ENCODE results near the gene SMOC1. TPM values are rescaled to one million over a fixed set of nuclear protein-coding genes. Genes with fewer than 3 reads are reported as not detected.

Gene SMOC1
- total and polyA plus RNA-seq, 5 donors from 2014 or later, result not detected

GRCh38 chr14:69938751-69939150 is 59.5 kb downstream of the SMOC1 start:
- no peak for ATAC-seq (ENCODE audit: low read depth in 2 of 2)
- peaks cover 12% of the 10 kb centered on the region for H3K27me3 ChIP-seq (ENCODE audit: control insufficient read depth, insufficient read depth, low read length)

GRCh38 chr14:69941768-69942742 is 62.8 kb downstream of the SMOC1 start:
- H3K27me3 ChIP-seq (ENCODE audit: control insufficient read depth, insufficient read depth, low read length), result peaks cover 2% of the 10 kb centered on the region
- H3K36me3 ChIP-seq (ENCODE audit: control insufficient read depth, insufficient read depth, low read length), result no peaks in the 10 kb centered on the region
- H3K9me3 Mint-ChIP-seq, result peaks cover 0 to 16% (median 1%) of the 10 kb centered on the region in 7 donors
- no peaks in the 10 kb centered on the region for H3K4me1 ChIP-seq (ENCODE audit: control insufficient read depth, insufficient read depth, low read length, poor library complexity, severe bottlenecking)
- no peak overlapping the region for H3K4me3 ChIP-seq (ENCODE audit: low read depth, low read length)
- H3K4me1 Mint-ChIP-seq, result no peaks in the 10 kb centered on the region
- H3K4me3 Mint-ChIP-seq, result no peak overlapping the region
- H3K27ac Mint-ChIP-seq, result no peak overlapping the region
- ATAC-seq (ENCODE audit: low read depth in 2 of 2) (no peak), DNase-seq (no peak)
- H3K27me3 Mint-ChIP-seq, result peaks cover 35% of the 10 kb centered on the region
- peaks cover 6 to 7% of the 10 kb centered on the region in 2 experiments for H3K9me3 ChIP-seq (ENCODE audit: control insufficient read depth in 2 of 2, low read length in 2 of 2)
- H3K27ac ChIP-seq (ENCODE audit: insufficient read depth, low read length, poor library complexity, severe bottlenecking), result no peak overlapping the region
- no peaks in the 10 kb centered on the region for H3K36me3 Mint-ChIP-seq

More at GRCh38 chr14:69938751-69939150, 59.5 kb downstream of the SMOC1 start:
- Mint-ChIP-seq H3K27ac (no peak overlapping the region), H3K36me3 (no peaks in the 10 kb centered on the region), H3K9me3 (no peaks in the 10 kb centered on the region), H3K4me3 (no peak overlapping the region), H3K4me1 (no peaks in the 10 kb centered on the region), H3K27me3 (peaks cover 39% of the 10 kb centered on the region)
- Histone ChIP-seq H3K27ac (ENCODE audit: insufficient read depth, low read length, poor library complexity, severe bottlenecking) (no peak overlapping the region), H3K9me3 (ENCODE audit: control insufficient read depth in 2 of 2, low read length in 2 of 2) (no peaks in the 10 kb centered on the region), H3K4me1 (ENCODE audit: control insufficient read depth, insufficient read depth, low read length, poor library complexity, severe bottlenecking) (no peaks in the 10 kb centered on the region), H3K4me3 (ENCODE audit: low read depth, low read length) (no peak overlapping the region), H3K36me3 (ENCODE audit: control insufficient read depth, insufficient read depth, low read length) (no peaks in the 10 kb centered on the region)
- DNase-seq, result no peak

GRCh38 chr14:69943084-69943780 is 64.0 kb downstream of the SMOC1 start:
- ATAC-seq (ENCODE audit: low read depth in 2 of 2) (no peak), DNase-seq (no peak)
- H3K4me3 Mint-ChIP-seq, result no peak overlapping the region
- H3K36me3 Mint-ChIP-seq, result no peaks in the 10 kb centered on the region
- peaks cover 6 to 7% of the 10 kb centered on the region in 2 experiments for H3K9me3 ChIP-seq (ENCODE audit: control insufficient read depth in 2 of 2, low read length in 2 of 2)
- H3K36me3 ChIP-seq (ENCODE audit: control insufficient read depth, insufficient read depth, low read length), result no peaks in the 10 kb centered on the region
- H3K9me3 Mint-ChIP-seq, result peaks cover 0 to 20% (median 2%) of the 10 kb centered on the region in 7 donors
- no peak overlapping the region for H3K4me3 ChIP-seq (ENCODE audit: low read depth, low read length)
- H3K27ac Mint-ChIP-seq, result no peak overlapping the region
- no peak overlapping the region for H3K27ac ChIP-seq (ENCODE audit: insufficient read depth, low read length, poor library complexity, severe bottlenecking)
- H3K27me3 Mint-ChIP-seq, result peaks cover 41% of the 10 kb centered on the region
- no peaks in the 10 kb centered on the region for H3K4me1 Mint-ChIP-seq
- peaks cover 2% of the 10 kb centered on the region for H3K27me3 ChIP-seq (ENCODE audit: control insufficient read depth, insufficient read depth, low read length)
- no peaks in the 10 kb centered on the region for H3K4me1 ChIP-seq (ENCODE audit: control insufficient read depth, insufficient read depth, low read length, poor library complexity, severe bottlenecking)

- ATAC-seq (ENCODE audit: low read depth in 2 of 2) (no peak), DNase-seq (no peak)
- H3K4me1 ChIP-seq (ENCODE audit: control insufficient read depth, insufficient read depth, low read length, poor library complexity, severe bottlenecking), result no peaks in the 10 kb centered on the region
- Mint-ChIP-seq H3K4me1 (no peaks in the 10 kb centered on the region), H3K36me3 (no peaks in the 10 kb centered on the region), H3K27ac (no peak overlapping the region), H3K9me3 (peaks cover 0 to 20% (median 5%) of the 10 kb centered on the region in 7 donors), H3K4me3 (no peak overlapping the region), H3K27me3 (peaks cover 35% of the 10 kb centered on the region)
- H3K4me3 ChIP-seq (ENCODE audit: low read depth, low read length), result no peak overlapping the region
- H3K9me3 ChIP-seq (ENCODE audit: control insufficient read depth in 2 of 2, low read length in 2 of 2), result peaks cover 6 to 7% of the 10 kb centered on the region in 2 experiments
- no peaks in the 10 kb centered on the region for H3K36me3 ChIP-seq (ENCODE audit: control insufficient read depth, insufficient read depth, low read length)
- no peak overlapping the region for H3K27ac ChIP-seq (ENCODE audit: insufficient read depth, low read length, poor library complexity, severe bottlenecking)
- peaks cover 2% of the 10 kb centered on the region for H3K27me3 ChIP-seq (ENCODE audit: control insufficient read depth, insufficient read depth, low read length)
Measured at GRCh38 chr14:69945347-69945746, 66.1 kb downstream of the SMOC1 start.

- Mint-ChIP-seq H3K4me1 (no peaks in the 10 kb centered on the region), H3K27ac (no peak overlapping the region), H3K27me3 (peaks cover 33% of the 10 kb centered on the region), H3K36me3 (no peaks in the 10 kb centered on the region), H3K4me3 (no peak overlapping the region), H3K9me3 (peaks cover 0 to 20% (median 5%) of the 10 kb centered on the region in 7 donors)
- no peak for DNase-seq
- Histone ChIP-seq H3K4me3 (ENCODE audit: low read depth, low read length) (no peak overlapping the region), H3K27ac (ENCODE audit: insufficient read depth, low read length, poor library complexity, severe bottlenecking) (no peak overlapping the region), H3K27me3 (ENCODE audit: control insufficient read depth, insufficient read depth, low read length) (peaks cover 2% of the 10 kb centered on the region), H3K9me3 (ENCODE audit: control insufficient read depth in 2 of 2, low read length in 2 of 2) (peaks cover 6 to 7% of the 10 kb centered on the region in 2 experiments), H3K36me3 (ENCODE audit: control insufficient read depth, insufficient read depth, low read length) (no peaks in the 10 kb centered on the region), H3K4me1 (ENCODE audit: control insufficient read depth, insufficient read depth, low read length, poor library complexity, severe bottlenecking) (no peaks in the 10 kb centered on the region)
- no peak for ATAC-seq (ENCODE audit: low read depth in 2 of 2)
Measured at GRCh38 chr14:69945912-69946311, 66.7 kb downstream of the SMOC1 start.

- no peaks in the 10 kb centered on the region for H3K4me1 ChIP-seq (ENCODE audit: control insufficient read depth, insufficient read depth, low read length, poor library complexity, severe bottlenecking)
- H3K27ac ChIP-seq (ENCODE audit: insufficient read depth, low read length, poor library complexity, severe bottlenecking), result no peak overlapping the region
- Mint-ChIP-seq H3K36me3 (no peaks in the 10 kb centered on the region), H3K4me3 (no peak overlapping the region), H3K27me3 (peaks cover 23% of the 10 kb centered on the region), H3K4me1 (no peaks in the 10 kb centered on the region), H3K27ac (no peak overlapping the region), H3K9me3 (peaks cover 0 to 20% (median 5%) of the 10 kb centered on the region in 7 donors)
- H3K36me3 ChIP-seq (ENCODE audit: control insufficient read depth, insufficient read depth, low read length), result no peaks in the 10 kb centered on the region
- H3K27me3 ChIP-seq (ENCODE audit: control insufficient read depth, insufficient read depth, low read length), result peaks cover 1% of the 10 kb centered on the region
- peaks cover 6 to 7% of the 10 kb centered on the region in 2 experiments for H3K9me3 ChIP-seq (ENCODE audit: control insufficient read depth in 2 of 2, low read length in 2 of 2)
- no peak overlapping the region for H3K4me3 ChIP-seq (ENCODE audit: low read depth, low read length)
- ATAC-seq (ENCODE audit: low read depth in 2 of 2), result no peak
- DNase-seq, result no peak
Measured at GRCh38 chr14:69948351-69948750, 69.1 kb downstream of the SMOC1 start.

GRCh38 chr14:69951263-69951662 is 72.0 kb downstream of the SMOC1 start:
- Histone ChIP-seq H3K27ac (ENCODE audit: insufficient read depth, low read length, poor library complexity, severe bottlenecking) (no peak overlapping the region), H3K36me3 (ENCODE audit: control insufficient read depth, insufficient read depth, low read length) (no peaks in the 10 kb centered on the region), H3K4me3 (ENCODE audit: low read depth, low read length) (no peak overlapping the region), H3K27me3 (ENCODE audit: control insufficient read depth, insufficient read depth, low read length) (no peaks in the 10 kb centered on the region), H3K4me1 (ENCODE audit: control insufficient read depth, insufficient read depth, low read length, poor library complexity, severe bottlenecking) (no peaks in the 10 kb centered on the region), H3K9me3 (ENCODE audit: control insufficient read depth in 2 of 2, low read length in 2 of 2) (no peaks in the 10 kb centered on the region)
- Mint-ChIP-seq H3K4me1 (no peaks in the 10 kb centered on the region), H3K27me3 (peaks cover 7% of the 10 kb centered on the region), H3K4me3 (no peak overlapping the region), H3K36me3 (no peaks in the 10 kb centered on the region), H3K9me3 (peaks cover 0 to 6% (median 5%) of the 10 kb centered on the region in 7 donors), H3K27ac (no peak overlapping the region)
- DNase-seq (no peak), ATAC-seq (ENCODE audit: low read depth in 2 of 2) (no peak)
